K562 treated with DMSO at 1 percent for 12 hours (cell line): Measurements from ENCODE around the gene ZNF429. TPM values are rescaled to one million over a fixed set of nuclear protein-coding genes. Genes with fewer than 3 reads are reported as not detected.

Source experiments
- total RNA-seq: library from RNA; unstranded; fragments of 300-600 nt; gene quantifications from 2 replicates; pipeline ENCODE4 v1.2.3, GENCODE V29; 2022; ENCODE audit not compliant: insufficient read depth

The ZNF429 gene
- total RNA-seq = 7.2 and 14.0 TPM in 2 replicates

GRCh38 chr19:21505459-21506451, at the start of gene ZNF429:
Gene ZNF429 (plus strand): TSS chr19:21505602. CDS start chr19:21505772, 170 bp downstream.

Other genes with a start within 250 kb of the ZNF429 start
- gene ZNF708, start 176.2 kb upstream of the ZNF429 start, total RNA-seq = 1.1 and 7.2 TPM in 2 replicates
- gene ZNF738, start 146.6 kb upstream of the ZNF429 start, total RNA-seq = 5.7 and 9.2 TPM in 2 replicates
- 0.55 and 7.5 TPM in 2 replicates for gene ZNF493, start 108.5 kb upstream of the ZNF429 start, total RNA-seq